Stimulated activated CD4-positive, alpha-beta T cell treated with anti-CD3 and anti-CD28 coated beads, Interleukin-4, amount 100 ng/mL, for 24 hours (primary cell): ENCODE results near the gene RGS6.

ENCODE experiments used
- DNase-seq: peaks from one replicate; pipeline ENCODE4 v3.0.0-alpha.2; 2020

The RGS6 gene

DNA sequence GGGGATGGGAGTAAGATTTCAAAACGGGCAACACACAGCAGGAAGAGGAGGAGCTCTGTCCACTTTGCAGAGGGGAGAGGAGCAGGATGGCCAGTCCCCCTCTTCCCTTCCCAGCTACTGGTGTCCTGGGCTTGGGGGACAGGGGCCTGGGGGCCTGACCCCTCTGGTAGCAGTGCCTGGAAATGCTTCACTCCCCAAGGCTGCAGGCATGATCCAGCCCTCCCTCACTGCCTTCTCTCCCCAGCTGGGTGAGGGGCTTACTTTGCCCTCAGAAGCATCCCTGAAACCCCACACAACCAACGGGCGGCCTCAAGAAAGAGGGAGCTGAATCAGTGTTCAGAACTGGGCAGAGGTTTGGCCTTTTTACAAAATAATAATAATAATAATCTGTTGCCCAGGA lies 682.1 kb downstream of the RGS6 start:
- DNase-seq: peak; percentile 1

DNA sequence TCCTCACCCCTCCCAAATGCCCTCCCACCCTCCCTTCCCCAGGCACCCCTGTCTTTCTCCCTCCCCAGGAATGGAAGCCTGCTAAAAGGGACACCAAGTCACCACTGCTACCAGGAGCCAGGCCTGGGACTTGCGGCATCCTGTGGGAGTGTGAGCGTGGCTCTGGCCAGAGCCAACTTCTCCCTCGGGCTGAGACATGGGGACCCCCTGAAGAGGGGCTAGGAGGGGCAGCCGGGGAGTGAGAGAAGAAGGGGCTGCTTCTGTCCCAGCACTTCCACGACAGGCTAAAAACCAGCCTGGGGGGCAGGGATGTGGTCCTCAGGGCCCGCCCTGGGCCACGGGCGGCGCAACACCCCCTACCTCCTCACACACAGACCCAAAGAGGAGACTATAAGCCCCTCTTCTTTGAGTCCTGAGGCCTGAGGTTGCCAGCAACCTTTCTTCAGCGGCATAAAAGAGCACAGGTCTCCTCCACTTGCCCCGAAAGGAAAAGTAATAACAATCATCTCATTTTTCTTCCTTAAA lies 682.7 kb downstream of the RGS6 start:
- DNase-seq: peak; percentile 0

DNA sequence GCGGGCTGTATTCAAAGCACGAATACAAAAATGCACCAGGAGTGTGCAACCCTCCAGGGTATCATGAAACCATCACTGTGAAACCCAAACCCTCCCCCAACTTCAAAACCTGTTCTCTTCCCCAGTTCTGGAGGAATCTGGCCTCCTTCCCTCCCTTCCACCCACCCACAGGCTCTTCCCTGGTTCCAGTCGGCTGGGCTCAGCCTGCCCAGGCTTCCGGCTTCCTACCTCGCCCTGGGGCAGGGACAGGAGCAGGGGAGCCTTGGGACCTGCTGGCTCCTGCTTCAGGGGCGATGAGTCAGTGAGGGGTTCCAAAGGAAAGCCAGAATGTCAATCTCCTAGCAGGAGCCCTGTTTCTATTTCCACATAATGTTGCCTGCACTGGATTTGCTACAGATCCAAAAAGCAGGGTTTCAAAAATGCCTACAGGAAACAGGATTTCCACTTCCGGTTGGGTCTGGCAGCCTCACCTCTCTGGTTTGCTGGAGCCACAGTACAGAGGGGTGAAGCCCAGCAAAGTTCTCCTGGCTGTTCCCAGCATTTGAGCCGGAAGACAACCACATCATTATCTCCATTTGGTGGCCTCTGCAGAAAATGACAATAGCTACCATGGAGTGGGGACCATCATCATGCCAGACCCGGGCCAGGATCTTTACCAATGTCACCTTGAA lies 683.4 kb downstream of the RGS6 start:
- DNase-seq: peak; percentile 2
